SU-DHL-6 (cell line): ENCODE measurements around the gene LEMD2.

Experiments used
- CTCF ChIP-seq: fragments of 200-600 bp; sonication (generic); IDR thresholded peaks from one replicate; pipeline ENCODE4 v1.5.1; 2017; ENCODE audit warnings: antibody characterized with exemption, mild to moderate bottlenecking, low read length, moderate library complexity; ENCODE audit not compliant: insufficient read depth, poor library complexity, severe bottlenecking
- EZH2phosphoT487 ChIP-seq: fragments of 200-600 bp; sonication (generic), shearing (Covaris generic); conservative IDR thresholded peaks from 2 replicates; pipeline ENCODE4 v1.6.1; 2018; ENCODE audit warnings: mild to moderate bottlenecking, antibody characterized with exemption, low read length, moderate library complexity, mixed read lengths

DNA sequence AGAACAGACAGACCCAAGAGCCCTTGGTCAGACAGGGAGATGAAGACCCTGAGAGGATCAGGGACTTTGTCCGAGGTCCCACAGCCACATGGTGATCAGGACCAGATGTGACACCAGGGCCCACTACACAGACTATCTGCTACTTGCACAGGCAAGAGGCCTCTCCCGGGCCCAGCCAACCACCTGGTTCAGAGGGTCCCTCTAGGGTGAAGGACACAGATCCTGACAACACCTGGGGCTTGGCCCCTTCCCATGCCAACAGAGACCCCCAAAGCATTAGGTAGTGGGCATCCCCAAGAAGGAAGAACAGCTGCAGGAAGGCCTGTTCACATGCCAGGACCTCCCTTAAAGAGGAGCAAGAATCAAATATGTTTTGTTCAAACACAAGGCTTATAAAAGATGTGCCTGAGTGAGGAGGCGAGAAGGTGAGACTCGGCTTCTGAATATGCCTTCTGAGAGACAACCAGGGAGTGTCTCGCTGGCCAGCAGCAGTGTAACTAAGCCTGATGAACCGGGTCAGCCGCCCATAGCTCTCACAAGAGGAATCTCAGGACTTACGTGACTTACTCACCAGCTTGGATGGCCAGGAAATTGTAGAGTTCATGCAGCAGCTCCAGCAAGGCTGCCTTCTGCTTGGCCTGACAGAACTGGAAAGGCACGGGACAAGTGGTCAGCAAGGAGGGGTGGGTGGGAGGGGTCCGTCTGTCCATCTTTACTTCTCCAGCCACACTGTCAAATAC lies 5.0 kb downstream of the LEMD2 start:
- TF ChIP-seq CTCF, result no peak
- TF ChIP-seq EZH2phosphoT487, result no peak
